Astrocyte of the spinal cord (primary cell): Measurements from ENCODE around the gene LIPA.

Experiments
- DNase-seq: peaks from one replicate; pipeline ENCODE4 v3.0.0; 2011; ENCODE audit warnings: low read depth, low spot score
- H3K4me3 ChIP-seq: 2 replicates; pipeline ENCODE4 v1.5.1; 2011; ENCODE audit warnings: low read depth, mild to moderate bottlenecking, low read length, moderate library complexity
- CTCF ChIP-seq: IDR thresholded peaks from 2 replicates; pipeline ENCODE4 v1.5.1; 2012; ENCODE audit warnings: low read depth, mild to moderate bottlenecking, low read length, inconsistent platforms
- in situ Hi-C: cut with HindIII; loops from 2 replicates; pipeline ENCODE4 v1.10.0; 2017; ENCODE audit warnings: low sequenced_read_pairs

Gene LIPA

GRCh38 chr10:89263091-89263490 is 11.5 kb upstream of the LIPA start:
- TF ChIP-seq CTCF, result no peak
- no peak for DNase-seq
- H3K4me3 ChIP-seq, result no peak overlapping the region
- in situ Hi-C loops, result no loop called here

GRCh38 chr10:89262086-89263051 is 10.8 kb upstream of the LIPA start:
- no peak overlapping the region for H3K4me3 ChIP-seq
- no peak for DNase-seq
- in situ Hi-C loops, result no loop called here
- no peak for TF ChIP-seq CTCF

- TF ChIP-seq CTCF, result no peak
- in situ Hi-C loops, result no loop called here
- H3K4me3 ChIP-seq, result no peak overlapping the region
- DNase-seq, result no peak
Measured at GRCh38 chr10:89258881-89259280, 7.3 kb upstream of the LIPA start.

- in situ Hi-C loops, result no loop called here
Measured at GRCh38 chr10:89257581-89257980, 6.0 kb upstream of the LIPA start.

GRCh38 chr10:89256962-89257361 is 5.4 kb upstream of the LIPA start:
- no peak overlapping the region for H3K4me3 ChIP-seq
- DNase-seq, result no peak
- in situ Hi-C loops, result no loop called here
- no peak for TF ChIP-seq CTCF

More at GRCh38 chr10:89257581-89257980, 6.0 kb upstream of the LIPA start:
- no peak overlapping the region for H3K4me3 ChIP-seq
- no peak for DNase-seq
- no peak for TF ChIP-seq CTCF

- in situ Hi-C loops, result no loop called here
- no peak for TF ChIP-seq CTCF
- DNase-seq, result no peak
- H3K4me3 ChIP-seq, result no peak overlapping the region
Measured at GRCh38 chr10:89256340-89256739, 4.8 kb upstream of the LIPA start.
